Ramos (cell line): ENCODE results near the gene BACE1.

Experiments used
- in situ Hi-C: fragments of 300-500 bp; cut with MboI; formaldehyde crosslinking; loops from one replicate; pipeline ENCODE4 v1.14.3; 2022; ENCODE audit warnings: low sequenced_read_pairs; ENCODE audit not compliant: unreplicated experiment

Gene BACE1

DNA sequence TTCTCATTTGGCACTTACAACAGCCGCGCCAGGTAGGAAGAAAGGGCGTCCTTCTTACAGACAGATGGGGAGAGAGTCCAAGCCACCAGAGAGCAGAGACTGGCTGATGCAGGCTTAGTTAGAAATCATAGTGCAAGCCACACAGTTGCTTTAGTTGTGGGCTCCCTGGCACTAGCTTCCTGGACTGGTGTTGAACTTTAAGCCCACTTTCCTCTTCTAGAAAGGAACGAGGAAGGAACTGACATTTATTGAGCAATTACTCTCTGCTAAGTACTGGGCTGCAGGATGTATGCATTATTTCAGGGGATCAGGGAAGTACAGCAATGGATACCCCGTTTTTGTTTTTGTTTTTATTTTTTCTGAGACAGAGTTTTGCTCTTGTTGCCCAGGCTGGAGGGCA, 3.0 kb downstream of the BACE1 start:
- in situ Hi-C loops: no loop called here

GRCh38 chr11:117309310-117309709, 6.7 kb downstream of the BACE1 start:
- in situ Hi-C loops: no loop called here

GRCh38 chr11:117305145-117305544, 10.9 kb downstream of the BACE1 start:
- in situ Hi-C loops: no loop called here

DNA sequence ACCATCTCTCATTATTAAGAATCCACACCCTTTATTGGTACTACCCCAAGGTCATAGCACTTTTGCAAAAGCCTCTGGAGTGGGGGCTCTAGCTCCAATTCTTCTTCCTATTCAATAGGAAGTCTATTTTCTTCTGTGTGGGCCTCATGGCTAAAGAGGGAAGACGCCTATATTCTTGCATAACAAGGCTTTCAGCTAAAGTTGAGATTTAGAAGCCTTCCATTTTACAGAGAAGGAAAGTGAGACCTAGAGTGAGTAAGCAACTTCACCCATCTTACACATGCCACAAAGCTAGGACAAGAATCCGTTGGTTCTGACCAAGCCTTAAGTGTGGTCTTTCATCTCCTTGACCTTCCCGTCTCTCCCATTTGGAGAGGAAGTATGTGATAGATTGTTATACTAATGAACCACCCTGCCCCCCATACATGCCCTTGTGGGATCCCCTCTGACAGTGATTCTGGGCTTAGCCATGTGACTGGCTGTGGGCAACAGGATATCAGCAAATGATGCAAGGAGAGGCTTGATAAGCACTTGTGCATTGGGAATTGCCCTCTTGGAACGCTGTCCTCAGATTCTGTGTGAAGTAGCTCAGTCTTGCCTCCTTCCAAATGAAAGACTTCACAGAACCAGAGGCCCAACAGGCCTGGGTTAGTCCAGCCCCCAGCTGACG, 12.3 kb downstream of the BACE1 start:
- in situ Hi-C loops: no loop called here

DNA sequence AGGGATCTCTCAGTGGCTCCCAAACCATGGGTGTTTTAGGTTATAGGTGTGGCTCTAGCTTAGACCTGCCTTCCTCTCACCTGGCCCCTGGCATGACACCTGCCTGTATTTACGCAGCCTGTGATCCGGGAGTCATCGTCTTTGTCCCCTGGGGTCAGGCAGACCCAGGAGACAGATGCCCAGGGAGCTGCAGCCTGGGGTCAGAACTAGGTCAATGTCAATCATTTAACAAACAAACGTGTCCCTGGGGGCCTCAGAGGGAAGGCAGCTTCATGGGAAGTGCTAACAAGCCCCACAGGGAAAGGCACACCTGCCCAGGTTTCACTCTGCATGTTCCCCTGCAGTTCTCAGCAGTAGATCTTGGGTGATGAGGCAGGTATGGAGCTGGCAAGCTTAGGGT, 13.0 kb downstream of the BACE1 start:
- in situ Hi-C loops: no loop called here

- in situ Hi-C loops: no loop called here
These were observed 13.8 kb downstream of the BACE1 start for GRCh38 chr11:117302228-117302627.

GRCh38 chr11:117300773-117301172, 15.3 kb downstream of the BACE1 start:
- in situ Hi-C loops: no loop called here

GRCh38 chr11:117300283-117300663, 15.8 kb downstream of the BACE1 start:
- in situ Hi-C loops: no loop called here

DNA sequence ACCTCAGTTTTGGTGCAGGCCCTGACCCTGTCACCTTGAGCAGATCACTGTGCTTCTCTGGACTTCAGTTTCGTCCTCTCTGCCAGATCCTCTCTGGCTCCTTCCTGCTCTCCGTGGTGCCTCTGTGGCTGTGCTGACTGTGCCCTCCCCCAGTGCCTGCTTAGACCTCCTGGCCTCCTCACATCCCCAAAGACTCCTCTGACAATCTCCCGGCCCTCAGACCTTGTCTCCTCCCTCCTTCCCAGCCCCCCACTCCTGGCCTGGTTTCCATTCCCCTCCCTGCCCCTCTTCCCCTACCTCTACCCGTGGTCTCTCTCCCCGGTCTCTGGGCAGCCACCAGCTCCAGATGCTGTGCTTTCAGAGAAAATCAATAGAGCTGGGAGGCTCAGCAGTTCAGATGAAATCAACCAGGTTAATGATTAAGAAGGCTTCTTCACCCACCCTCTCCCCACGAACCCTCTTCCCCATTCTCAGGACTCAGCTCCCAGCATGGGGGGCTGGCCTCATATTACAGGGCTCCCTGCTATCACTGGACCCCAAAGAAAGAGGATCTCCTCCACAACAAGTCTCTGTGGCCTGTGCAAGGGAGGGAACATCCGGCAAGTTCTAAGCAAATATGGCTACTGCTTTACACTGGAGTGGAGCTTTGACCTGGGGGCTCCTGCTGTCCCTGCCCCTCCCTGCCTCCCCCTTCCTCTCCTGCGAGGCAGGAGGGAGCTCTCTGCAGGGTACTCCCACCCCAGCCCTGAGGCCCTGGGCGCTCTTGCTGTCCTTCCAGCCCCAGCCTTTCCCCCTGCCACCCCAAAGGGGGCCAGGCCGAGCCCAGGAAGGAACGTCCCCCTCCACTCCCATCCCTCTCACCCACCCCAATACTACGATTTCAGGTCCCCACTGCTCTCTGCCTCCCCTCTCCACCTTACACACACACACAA, 16.4 kb downstream of the BACE1 start:
- in situ Hi-C loops: loop anchor here (10.0 kb wide), 1 partner anchor 55 kb away; no protein-coding TSS in a partner anchor

GRCh38 chr11:117298195-117298594, 17.9 kb downstream of the BACE1 start:
- in situ Hi-C loops: loop anchor here (10.0 kb wide), 1 partner anchor 57 kb away; no protein-coding TSS in a partner anchor

DNA sequence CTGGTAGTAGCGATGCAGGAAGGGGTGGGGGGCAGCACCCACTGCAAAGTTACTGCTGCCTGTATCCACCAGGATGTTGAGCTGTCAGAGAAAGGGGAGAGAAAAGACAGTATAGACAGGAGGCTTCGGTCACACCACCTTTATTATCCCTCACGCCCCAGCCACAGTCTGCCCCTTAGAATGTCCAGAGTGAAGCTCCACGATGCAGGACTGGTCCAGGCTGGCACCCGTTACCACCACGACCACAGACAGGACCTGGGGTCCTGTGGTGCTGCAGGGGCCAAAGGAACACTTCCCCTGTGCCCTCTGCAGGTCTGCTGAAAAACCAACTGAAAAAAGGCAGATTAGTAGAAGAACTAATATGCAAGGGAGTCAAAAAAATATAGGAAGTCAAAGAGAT, 19.2 kb downstream of the BACE1 start:
- in situ Hi-C loops: loop anchor here (10.0 kb wide), 1 partner anchor 58 kb away; no protein-coding TSS in a partner anchor

DNA sequence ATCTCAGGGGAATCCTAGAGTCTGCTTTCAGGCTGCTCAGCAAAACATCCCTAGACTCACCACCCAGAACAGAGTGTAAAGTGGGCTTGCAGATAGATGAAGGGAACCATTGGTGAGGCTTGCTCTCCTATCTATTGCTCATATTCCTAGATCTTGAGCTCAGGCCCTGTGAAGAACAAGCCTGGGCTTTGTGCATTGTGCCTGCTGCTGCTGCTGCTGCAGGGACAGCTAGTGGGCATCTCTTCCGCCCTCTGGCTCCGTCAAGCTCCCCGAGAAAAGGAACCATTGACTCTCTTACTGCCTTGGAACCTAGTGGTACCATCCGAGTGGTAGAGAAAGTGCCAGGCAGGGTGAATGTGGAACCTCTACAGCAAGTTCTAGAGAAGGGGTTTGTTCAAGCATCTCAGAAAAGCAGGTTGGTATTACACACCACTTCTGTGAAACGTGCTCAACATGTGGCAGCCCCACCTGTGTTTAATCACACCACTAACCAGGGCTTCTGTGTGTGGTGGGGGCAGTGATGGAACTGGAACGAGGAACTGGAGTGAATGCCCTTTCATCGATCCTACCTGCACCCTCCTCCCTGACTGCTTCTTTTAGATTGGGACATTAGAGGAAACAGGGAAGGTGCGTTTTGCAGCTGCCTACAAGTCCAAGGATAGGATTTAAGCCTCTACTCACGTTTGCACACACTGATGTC, 20.5 kb downstream of the BACE1 start:
- in situ Hi-C loops: loop anchor here (10.0 kb wide), 1 partner anchor 59 kb away; no protein-coding TSS in a partner anchor

DNA sequence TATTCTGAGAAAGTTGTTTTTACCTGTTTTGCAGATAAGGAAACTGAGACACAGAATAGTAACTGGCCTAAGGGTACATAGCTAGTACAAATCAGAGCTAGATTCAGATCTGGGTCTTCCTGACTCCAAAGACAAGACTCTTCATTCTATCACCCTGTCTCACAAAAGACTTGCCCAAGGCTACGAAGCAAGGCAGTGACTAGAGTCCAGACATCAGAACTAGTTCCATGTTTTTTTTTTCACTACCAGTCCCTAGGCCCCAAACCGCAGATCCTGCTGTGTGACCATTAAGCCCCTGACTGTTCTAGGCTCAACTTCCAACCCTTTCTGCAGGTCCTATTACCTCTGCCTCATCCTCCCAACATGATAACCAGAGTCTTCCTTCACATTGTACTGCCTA, 23.4 kb downstream of the BACE1 start:
- in situ Hi-C loops: loop anchor here (10.0 kb wide), 1 partner anchor 62 kb away; no protein-coding TSS in a partner anchor

- in situ Hi-C loops: loop anchor here (10.0 kb wide), 1 partner anchor 64 kb away; no protein-coding TSS in a partner anchor
These were observed 25.2 kb downstream of the BACE1 start, which contains the start of gene BACE1-AS for GRCh38 chr11:117290809-117291396. BACE1-AS (plus strand) TSS chr11:117291346.

DNA sequence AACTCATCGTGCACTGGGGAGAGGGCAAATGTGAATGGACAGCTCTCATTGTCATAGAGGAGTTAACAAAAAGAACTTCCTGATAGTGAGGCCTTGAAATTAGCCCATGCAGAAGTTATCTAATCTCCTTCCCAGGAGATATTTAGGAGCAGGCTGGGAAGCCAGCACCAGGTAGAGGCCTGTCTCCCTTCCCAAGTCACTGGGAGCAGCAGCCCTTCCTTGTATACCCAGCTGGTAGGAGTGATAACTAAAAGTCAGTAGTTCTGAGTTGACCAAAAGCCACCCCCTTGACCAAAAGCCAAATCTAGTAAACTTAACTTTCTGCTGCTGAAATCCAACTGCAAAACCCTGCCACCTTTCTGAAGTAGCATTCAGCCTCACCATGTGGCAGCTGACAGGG, 26.3 kb downstream of the BACE1 start:
- in situ Hi-C loops: loop anchor here (10.0 kb wide), 1 partner anchor 65 kb away; no protein-coding TSS in a partner anchor

- in situ Hi-C loops: no loop called here
These were observed 28.4 kb downstream of the BACE1 start for GRCh38 chr11:117287668-117288067.

- in situ Hi-C loops: no loop called here
These were observed 29.5 kb downstream of the BACE1 start for GRCh38 chr11:117286588-117286987.

DNA sequence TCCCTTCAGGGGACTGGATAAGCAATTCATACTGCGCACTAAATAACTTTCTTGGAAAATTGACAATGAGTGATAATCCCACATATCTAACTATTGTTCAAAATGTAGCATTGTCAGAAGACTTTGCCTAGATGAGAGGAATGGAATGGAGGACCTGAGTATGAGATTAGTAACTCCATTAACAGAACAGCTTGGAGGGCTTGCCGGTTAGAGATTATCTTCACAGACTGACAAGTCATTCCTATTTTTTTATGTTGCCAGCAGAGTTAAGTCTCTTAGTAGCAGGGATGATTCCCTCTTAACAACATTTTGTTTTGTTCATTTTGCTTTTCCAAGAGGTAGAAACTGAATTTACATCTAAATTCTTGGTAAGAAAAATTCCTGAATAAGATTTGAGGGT, 32.0 kb downstream of the BACE1 start:
- in situ Hi-C loops: no loop called here

GRCh38 chr11:117282956-117283355, 33.1 kb downstream of the BACE1 start:
- in situ Hi-C loops: no loop called here

DNA sequence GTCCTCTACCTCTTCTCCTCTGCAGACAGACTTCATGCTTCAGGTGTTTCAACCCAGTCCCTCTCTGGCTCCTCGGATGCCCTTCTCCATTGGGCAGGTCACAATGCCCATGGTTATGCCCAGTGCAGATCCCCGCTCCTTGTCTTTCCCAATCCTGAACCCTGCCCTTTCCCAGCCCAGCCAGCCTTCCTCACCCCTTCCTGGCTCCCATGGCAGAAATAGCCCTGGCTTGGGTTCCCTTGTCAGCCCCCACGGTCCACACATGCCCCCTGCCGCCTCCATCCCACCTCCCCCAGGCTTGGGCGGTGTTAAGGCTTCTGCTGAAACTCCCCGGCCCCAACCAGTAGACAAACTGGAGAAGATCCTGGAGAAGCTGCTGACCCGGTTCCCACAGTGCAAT, 34.2 kb downstream of the BACE1 start:
- in situ Hi-C loops: no loop called here
